NCI-H146 treated with DMSO at 0.1 percent for 48 hours (cell line): Measurements from ENCODE around the gene MAPRE2.

Experiments used
- DNase-seq: peaks from one replicate; lab custom pipeline; 2025; ENCODE audit not compliant: unreplicated experiment; lab: John Stamatoyannopoulos, UW

The MAPRE2 gene

GRCh38 chr18:35032113-35032512 is 9.1 kb upstream of the MAPRE2 start:
- no peak for DNase-seq

DNA sequence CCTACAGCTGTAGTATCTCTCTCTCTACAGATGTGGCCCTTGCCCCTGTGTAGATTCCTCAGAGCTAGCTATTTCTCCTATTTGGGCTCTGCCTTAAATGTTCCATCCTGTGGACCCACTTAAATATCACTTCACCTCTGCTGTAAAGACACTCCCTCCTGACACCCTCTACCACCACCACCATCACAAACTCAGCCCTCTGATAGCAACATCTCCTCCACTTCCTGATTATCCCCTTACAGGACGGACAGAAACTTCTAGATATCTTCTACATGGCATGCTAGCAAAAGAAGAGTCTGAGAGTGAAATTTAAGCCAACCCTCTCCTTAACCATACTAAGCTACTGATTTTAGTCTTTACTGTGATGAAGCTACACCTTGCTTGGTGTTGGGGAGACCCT is 3.2 kb upstream of the MAPRE2 start:
- DNase-seq, result no peak

DNA sequence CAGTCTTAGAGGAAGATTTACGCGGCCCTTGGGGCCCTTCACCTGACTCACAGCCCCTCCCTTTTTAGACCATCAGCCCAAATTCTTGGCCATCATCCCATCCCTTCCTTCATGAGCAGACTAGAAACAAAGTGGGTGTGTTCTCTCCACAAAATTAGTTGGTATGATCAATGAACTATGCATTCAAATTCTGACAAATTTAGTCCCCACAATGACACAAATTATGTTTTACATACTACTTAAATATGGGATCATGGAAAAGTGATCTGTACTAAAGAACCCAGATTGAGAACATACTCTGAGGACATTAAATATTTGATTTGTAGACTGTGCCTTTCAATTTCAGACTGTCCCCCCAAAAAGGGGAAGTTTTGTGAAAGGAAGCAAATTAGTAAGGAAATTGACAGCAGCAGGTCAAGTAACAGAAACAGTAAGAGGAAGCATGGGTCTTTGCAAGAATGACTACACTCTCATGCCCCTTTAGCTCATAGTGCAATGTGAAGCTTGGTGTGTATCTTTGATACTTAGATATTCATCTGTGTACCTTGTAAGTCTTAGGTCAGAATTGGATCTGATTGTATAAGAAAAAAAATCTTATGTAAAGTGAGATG is 2.2 kb upstream of the MAPRE2 start:
- DNase-seq, result no peak

DNA sequence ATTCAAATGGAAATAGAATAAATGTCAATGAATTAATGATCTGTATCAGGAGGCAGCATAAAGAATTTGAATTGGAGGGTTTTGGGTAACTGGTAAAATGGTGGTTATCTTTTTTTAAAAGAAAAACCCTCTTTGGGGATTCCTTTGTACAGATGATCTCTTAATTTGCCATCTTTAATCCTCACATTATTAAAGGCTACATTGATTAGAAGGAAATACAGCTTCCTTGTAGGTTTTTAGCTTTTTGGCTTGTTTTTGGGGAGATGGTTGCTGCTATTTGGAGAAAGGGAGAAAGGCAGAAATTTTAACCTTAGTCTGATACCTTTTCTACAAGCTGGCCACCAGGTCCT is 600 bp upstream of the MAPRE2 start:
- no peak for DNase-seq

DNA sequence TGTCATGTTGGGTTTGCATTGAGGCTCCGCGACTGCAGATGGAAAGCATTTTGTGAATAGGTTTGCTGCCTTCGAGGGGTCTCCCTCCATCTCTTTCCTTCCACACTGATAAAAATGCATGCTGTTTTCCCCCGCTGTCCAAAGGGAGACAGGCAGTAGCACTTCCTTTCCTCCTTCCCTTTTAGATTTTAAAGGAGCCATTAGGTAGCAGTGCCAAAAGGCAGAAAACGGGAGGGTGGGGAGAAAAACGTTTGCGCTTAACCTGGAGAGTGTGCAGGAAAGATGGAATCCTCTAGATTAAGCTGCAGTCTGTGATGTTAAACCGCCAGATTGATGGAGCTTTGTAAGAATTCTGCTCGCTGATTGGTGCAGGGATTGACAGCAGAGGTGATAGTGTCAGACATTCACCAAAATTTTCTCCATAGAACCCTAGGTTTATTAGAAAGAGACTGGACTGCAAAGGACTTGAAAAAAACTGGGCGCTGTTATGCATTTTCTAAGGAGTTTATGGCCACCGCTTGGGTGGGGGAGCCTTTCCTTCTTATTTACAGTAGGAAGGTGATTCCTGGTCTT is 688 bp downstream of the MAPRE2 start:
- peak; percentile 63 for DNase-seq

- no peak for DNase-seq
Measured at GRCh38 chr18:35042389-35043071, 1.3 kb downstream of the MAPRE2 start.

- DNase-seq, result no peak
Measured at GRCh38 chr18:35043207-35043606, 2.0 kb downstream of the MAPRE2 start.

DNA sequence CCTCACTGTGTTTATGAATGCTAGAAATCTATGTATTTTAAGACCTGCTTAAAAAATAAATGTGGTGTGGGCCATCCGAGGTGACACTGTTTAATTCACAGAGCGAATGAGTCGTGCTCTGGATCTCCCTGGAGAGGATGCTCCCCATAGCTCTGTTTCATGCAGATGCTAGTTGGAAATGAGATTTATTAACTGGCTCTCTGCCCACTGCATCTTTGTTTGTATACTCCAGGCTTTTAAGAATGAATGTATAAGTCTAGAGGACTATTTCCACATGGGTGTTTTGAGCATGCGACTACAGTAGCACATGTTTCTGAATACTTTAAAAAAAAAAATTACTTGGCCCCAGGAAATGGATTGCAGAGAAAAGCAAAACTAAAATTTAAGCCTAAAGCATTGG is 3.9 kb downstream of the MAPRE2 start:
- DNase-seq, result no peak

GRCh38 chr18:35045806-35046205 is 4.6 kb downstream of the MAPRE2 start:
- DNase-seq, result no peak

GRCh38 chr18:35047697-35048292 is 6.6 kb downstream of the MAPRE2 start:
- DNase-seq, result no peak

DNA sequence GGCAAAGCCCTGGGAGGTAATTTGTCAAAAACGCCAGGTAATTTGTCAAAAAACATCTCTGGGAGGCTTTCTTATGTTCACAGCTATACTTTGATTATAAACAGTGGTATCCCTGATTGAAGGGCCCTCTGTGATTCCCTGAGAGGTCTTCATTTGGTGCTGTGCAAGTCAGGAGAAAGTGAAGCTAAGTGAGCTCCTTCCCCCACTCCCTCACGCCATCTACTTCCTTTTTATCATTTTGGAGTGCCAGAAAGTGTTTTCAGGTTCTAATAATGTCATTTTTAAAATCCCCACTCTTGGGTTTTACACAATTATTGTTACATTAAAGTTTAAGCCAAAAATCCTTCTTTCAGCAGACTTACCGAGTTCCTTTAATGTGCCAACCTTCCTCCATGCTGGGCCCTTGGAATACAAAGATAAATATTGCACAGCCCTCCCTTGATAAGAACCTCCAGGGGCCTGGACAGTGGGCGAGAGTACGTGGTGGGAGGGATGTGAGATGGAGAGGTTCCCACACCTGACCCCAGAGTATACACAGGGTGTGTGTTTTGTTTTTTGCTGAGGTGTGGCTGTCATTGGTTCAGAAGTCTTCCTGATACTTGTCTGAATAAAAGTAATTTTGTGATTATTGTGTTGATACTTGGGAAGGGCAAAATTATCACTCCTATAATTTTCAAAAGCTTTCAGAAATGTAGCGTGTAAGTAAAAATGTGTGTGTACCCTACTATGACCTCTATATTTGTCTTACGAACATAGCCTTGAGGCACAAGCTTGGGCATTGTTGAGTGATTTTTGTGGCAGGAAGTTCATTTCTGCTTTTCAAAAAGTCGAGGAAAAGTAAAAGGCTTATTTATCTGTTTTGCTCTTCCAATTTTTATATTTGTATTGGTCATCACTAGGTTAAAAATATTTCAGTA is 8.2 kb downstream of the MAPRE2 start:
- DNase-seq, result no peak

DNA sequence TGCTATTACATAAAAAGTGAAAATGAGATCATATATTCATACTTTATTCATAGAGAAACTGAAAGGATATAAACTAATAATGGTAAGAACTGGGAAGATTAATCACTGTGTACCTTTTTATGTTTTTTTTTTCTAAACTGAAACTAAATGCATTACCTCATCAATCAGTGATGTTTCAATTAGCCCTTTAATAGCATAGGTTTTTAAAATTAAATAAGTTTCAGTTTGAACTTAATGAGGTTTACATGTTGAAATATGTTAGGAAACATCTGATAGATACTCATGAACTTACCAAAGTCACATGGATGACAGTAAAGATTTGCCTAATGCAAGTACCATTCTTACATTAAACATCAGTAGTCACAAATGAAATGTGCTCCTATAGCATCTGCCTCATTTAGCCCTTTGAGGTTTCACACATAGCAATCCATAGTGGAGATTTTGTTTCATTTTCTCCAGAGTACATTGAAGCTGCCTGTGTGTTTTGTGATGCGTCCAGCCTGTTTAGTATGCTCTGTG is 8.9 kb downstream of the MAPRE2 start:
- DNase-seq, result no peak

DNA sequence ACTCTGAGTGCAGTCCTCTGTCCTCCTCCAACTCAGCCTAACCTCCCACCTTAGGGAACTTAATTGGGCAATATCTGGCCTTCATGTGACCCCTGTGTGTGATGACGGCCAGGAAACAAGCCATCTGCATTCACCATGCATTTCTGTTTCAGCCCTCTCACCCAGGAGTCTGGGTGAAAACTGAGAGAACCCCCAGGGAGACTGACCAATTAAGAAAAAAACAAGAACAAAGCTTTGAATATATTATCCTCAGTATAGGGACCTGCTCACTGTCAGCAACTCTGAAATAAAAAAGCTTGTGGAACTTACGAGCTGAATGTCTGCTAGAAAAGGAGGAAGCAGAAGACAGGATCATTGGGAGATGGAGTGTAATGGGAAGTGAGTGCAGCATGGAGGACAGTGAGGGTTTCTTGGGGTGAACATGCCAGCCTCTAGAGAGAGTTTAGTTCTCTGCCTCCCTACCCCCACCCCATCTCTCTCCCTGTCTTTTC is 9.5 kb downstream of the MAPRE2 start:
- DNase-seq, result no peak

DNA sequence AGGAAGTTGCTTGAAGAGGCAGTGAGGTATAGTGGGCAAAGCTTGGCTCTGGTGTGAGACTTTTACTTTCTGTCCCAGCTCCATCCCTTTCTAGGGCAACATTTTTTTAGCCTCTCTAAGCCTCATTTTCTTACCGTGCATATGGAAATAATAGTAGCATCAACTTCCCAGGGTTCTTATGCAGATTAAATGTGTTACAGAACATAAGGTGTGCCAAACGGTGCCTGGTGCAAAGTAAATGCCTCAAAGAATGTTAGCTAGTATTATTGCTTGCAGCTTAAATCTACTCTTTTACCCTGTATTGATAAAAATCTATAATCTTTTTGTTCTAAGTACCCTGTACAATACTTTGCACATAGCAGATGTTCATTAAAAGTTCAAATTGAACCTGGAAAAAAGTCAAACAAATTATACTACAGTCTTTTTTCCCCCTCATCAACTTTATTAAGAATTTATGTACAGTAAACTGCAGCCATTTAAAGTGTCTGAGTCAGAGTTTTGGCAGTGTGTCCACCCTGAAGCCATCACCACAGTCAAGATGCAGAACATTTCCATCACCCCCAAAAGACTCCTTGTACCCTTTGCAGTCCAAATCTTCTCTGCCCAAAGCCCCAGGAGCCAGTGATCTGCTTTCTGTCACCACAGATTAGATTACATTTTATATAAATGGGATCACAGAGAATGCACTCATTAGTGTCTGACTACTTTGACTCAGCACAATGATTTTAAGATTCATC is 10.6 kb downstream of the MAPRE2 start:
- DNase-seq, result no peak

DNA sequence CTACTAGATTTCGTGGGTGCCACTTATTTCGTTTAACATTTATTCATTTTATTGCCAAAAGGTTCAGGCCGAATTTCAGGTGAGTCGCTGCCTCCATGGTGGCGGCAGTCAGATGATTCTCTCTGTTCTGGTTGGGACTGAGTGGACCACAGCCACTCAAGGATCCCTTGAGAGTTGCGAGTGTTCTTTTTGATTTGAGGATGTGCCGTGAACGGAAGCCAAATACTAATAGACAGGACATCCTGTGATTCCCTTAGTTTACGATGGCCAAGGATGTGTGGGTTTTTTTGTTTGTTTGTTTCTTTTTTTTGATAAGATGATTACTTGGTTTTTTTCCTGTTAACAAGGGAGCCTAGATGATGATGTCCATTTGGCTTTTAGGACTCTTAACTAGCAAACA is 13.2 kb downstream of the MAPRE2 start:
- DNase-seq, result no peak

DNA sequence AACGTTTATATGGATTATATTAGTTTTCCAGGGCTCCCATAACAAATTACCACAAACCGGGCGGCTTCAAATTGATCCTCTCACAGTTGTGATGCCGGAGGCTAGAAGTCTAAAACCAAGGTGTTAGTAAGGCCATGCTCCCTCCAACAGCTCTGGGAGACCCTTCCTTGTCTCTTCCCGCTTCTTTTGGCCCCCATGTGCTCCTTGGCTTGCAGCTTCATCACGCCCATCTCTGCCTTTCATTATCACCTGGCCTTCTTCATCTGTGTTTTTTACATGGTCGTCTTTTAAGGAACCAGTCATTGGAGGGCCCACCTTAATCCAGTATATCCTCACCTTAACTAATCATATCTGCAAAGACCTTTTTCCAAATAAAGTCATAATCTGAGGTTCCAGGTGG is 13.9 kb downstream of the MAPRE2 start:
- no peak for DNase-seq

GRCh38 chr18:35055726-35056125 is 14.5 kb downstream of the MAPRE2 start:
- no peak for DNase-seq

GRCh38 chr18:35059280-35059927 is 18.2 kb downstream of the MAPRE2 start:
- DNase-seq, result no peak

GRCh38 chr18:35060122-35060815 is 19.1 kb downstream of the MAPRE2 start:
- DNase-seq, result no peak
